Fibroblast of mammary gland (primary cell): Measurements from ENCODE around the gene FBXL7.

ENCODE experiments used
- DNase-seq: peaks from one replicate; pipeline ENCODE4 v3.0.0-alpha.2; 2010; ENCODE audit warnings: low read depth
- H3K4me3 ChIP-seq: 2 replicates; pipeline ENCODE4 v1.5.1; 2011; ENCODE audit warnings: low read depth, mild to moderate bottlenecking, low read length, moderate library complexity; ENCODE audit not compliant: control insufficient read depth
- TF ChIP-seq, protein P1 (sequence below): conservative IDR thresholded peaks from 2 replicates; pipeline ENCODE4 v1.5.1; 2011; ENCODE audit warnings: low read depth, low read length, inconsistent platforms; ENCODE audit not compliant: control insufficient read depth, insufficient read depth

The FBXL7 gene

GRCh38 chr5:15499528-15500324 is at the start of gene FBXL7:
TSS of gene FBXL7 (plus strand) at chr5:15500180.
- TF ChIP-seq, protein P1, sequence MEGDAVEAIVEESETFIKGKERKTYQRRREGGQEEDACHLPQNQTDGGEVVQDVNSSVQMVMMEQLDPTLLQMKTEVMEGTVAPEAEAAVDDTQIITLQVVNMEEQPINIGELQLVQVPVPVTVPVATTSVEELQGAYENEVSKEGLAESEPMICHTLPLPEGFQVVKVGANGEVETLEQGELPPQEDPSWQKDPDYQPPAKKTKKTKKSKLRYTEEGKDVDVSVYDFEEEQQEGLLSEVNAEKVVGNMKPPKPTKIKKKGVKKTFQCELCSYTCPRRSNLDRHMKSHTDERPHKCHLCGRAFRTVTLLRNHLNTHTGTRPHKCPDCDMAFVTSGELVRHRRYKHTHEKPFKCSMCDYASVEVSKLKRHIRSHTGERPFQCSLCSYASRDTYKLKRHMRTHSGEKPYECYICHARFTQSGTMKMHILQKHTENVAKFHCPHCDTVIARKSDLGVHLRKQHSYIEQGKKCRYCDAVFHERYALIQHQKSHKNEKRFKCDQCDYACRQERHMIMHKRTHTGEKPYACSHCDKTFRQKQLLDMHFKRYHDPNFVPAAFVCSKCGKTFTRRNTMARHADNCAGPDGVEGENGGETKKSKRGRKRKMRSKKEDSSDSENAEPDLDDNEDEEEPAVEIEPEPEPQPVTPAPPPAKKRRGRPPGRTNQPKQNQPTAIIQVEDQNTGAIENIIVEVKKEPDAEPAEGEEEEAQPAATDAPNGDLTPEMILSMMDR = no peak
- H3K4me3 ChIP-seq = peak within 1 kb of the TSS; percentile 75
- DNase-seq = peak; percentile 72

DNA sequence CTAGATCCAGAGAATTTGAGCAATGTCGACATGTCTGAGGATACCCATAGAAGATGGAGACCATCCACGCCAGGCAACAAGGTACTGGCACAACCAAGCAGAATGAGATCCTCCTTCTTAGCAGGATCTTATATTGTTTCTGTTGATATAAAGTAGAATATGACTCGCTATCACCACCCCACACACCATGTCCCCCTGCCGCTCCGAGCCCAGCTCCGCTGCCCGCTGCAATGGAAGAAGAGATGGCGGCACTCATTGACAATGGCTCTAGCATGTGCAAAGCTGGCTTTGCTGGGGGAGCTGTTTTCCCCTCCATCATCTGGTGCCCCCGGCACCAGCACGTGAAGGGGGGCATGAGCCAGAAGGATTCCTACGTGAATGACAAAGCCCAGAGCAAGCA is 49.5 kb upstream of the FBXL7 start:
- TF ChIP-seq, protein P1 = no peak
- H3K4me3 ChIP-seq = no peak overlapping the region
- no peak for DNase-seq

DNA sequence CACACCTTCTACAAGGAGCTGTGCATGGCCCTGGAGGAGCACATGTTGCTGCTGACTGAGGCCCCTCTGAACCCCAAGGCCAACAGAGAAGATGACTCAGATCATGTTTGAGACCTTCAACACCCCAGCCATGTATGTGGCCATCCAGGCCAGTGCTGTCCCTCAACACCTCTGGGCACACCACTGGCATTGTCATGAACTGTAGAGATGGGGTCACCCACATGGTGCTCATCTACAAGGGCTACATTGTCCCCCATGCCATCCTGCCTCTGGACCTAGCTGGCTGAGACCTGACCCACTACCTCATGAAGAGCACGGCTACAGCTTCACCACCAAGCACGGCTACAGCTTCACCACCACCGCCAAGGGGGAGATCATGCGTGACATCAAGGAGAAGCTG is 49.0 kb upstream of the FBXL7 start:
- TF ChIP-seq, protein P1 = no peak
- no peak for DNase-seq
- H3K4me3 ChIP-seq = no peak overlapping the region

DNA sequence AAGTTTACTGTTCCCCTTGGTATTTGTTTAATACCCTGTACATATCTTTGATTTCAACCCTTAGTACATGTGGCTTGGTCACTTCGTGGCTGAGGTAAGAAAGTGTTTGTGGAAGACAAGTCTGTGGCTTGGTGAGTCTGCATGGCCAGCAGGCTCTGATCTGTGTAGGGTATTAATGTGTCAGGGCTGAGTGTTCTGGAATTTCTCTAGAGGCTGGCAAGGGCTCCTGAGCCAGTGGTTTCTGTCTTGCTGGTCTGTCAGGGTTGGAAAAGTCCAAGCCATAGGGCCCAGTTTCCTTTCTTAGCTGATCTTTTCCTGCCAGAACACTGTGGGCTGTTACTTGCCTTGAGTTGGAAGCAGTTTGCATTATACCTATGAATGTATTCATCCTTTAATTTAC is 48.0 kb upstream of the FBXL7 start:
- no peak overlapping the region for H3K4me3 ChIP-seq
- no peak for DNase-seq
- TF ChIP-seq, protein P1 = no peak

GRCh38 chr5:15452781-15453180 is 47.2 kb upstream of the FBXL7 start:
- H3K4me3 ChIP-seq = no peak overlapping the region
- TF ChIP-seq, protein P1 = no peak
- DNase-seq = no peak

GRCh38 chr5:15459200-15459599 is 40.8 kb upstream of the FBXL7 start:
- DNase-seq = no peak
- no peak overlapping the region for H3K4me3 ChIP-seq
- TF ChIP-seq, protein P1 = no peak
